ENCODE measurements around the gene MORF4L2.

DNA sequence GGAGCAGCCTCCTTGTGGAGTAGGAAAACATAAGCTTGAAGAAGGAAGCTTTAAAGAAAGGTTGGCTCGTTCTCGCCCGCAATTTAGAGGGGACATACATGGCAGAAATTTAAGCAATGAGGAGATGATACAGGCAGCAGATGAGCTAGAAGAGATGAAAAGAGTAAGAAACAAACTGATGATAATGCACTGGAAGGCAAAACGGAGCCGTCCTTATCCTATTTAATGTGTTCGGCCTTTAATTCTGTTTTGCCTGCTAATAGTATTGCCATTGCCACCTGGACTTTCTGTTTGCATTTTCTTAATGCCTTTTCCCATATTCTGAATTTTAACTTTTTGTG, 56.4 kb downstream of the MORF4L2 start:
- TF ChIP-seq, protein P1, sequence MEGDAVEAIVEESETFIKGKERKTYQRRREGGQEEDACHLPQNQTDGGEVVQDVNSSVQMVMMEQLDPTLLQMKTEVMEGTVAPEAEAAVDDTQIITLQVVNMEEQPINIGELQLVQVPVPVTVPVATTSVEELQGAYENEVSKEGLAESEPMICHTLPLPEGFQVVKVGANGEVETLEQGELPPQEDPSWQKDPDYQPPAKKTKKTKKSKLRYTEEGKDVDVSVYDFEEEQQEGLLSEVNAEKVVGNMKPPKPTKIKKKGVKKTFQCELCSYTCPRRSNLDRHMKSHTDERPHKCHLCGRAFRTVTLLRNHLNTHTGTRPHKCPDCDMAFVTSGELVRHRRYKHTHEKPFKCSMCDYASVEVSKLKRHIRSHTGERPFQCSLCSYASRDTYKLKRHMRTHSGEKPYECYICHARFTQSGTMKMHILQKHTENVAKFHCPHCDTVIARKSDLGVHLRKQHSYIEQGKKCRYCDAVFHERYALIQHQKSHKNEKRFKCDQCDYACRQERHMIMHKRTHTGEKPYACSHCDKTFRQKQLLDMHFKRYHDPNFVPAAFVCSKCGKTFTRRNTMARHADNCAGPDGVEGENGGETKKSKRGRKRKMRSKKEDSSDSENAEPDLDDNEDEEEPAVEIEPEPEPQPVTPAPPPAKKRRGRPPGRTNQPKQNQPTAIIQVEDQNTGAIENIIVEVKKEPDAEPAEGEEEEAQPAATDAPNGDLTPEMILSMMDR (IDR thresholded peaks at IDR 0.05): no peak
- no peak for TF ChIP-seq POLR2A (IDR thresholded peaks at IDR 0.05)

All from uterus (tissue), 2 donors.